Coronary artery (tissue), 2 donors: ENCODE results near the gene PNISR.

Experiments
- DNase-seq: peaks from one replicate; pipeline ENCODE4 v3.0.0-alpha.2; 2017; ENCODE audit warnings: low spot score
- H3K27ac ChIP-seq, 2 donors: fragments of 200-600 bp; sonication (generic); one replicate each; pipeline ENCODE4 v1.5.1; 2016 to 2019
- H3K4me3 ChIP-seq: fragments of 200-600 bp; sonication (generic); 2 replicates; pipeline ENCODE4 v1.5.1; 2016; ENCODE audit warnings: mild to moderate bottlenecking, moderate library complexity
- CTCF ChIP-seq: fragments of 200-600 bp; sonication (generic); IDR thresholded peaks from one replicate; pipeline ENCODE4 v1.5.1; 2019; ENCODE audit warnings: antibody characterized with exemption

The PNISR gene

GRCh38 chr6:99378636-99379035 lies 46.5 kb downstream of the PNISR start:
- no peak for DNase-seq
- no peak overlapping the region for H3K27ac ChIP-seq
- no peak overlapping the region for H3K4me3 ChIP-seq
- no peak for TF ChIP-seq CTCF

- no peak for DNase-seq
- H3K4me3 ChIP-seq: no peak overlapping the region
- TF ChIP-seq CTCF: no peak
- no peak overlapping the region for H3K27ac ChIP-seq
Observed at GRCh38 chr6:99369533-99369932, 55.6 kb downstream of the PNISR start.

- H3K4me3 ChIP-seq: no peak overlapping the region
- H3K27ac ChIP-seq: no peak overlapping the region
- DNase-seq: no peak
- TF ChIP-seq CTCF: no peak
Observed at GRCh38 chr6:99366852-99367251, 58.3 kb downstream of the PNISR start.

GRCh38 chr6:99364026-99364425 lies 61.1 kb downstream of the PNISR start:
- no peak for TF ChIP-seq CTCF
- H3K27ac ChIP-seq: no peak overlapping the region
- no peak overlapping the region for H3K4me3 ChIP-seq
- DNase-seq: no peak

- Histone ChIP-seq H3K27ac (no peak overlapping the region), H3K4me3 (no peak overlapping the region)
- no peak for DNase-seq
- TF ChIP-seq CTCF: no peak
Observed at GRCh38 chr6:99362678-99363268, 62.3 kb downstream of the PNISR start.

- Histone ChIP-seq H3K4me3 (no peak overlapping the region), H3K27ac (no peak overlapping the region)
- no peak for TF ChIP-seq CTCF
- no peak for DNase-seq
Observed at GRCh38 chr6:99359800-99360199, 65.3 kb downstream of the PNISR start.

- Histone ChIP-seq H3K27ac (no peak overlapping the region), H3K4me3 (no peak overlapping the region)
- no peak for DNase-seq
- TF ChIP-seq CTCF: no peak
Observed at GRCh38 chr6:99356641-99357040, 68.5 kb downstream of the PNISR start.
